NCI-H510A (cell line): ENCODE data around the gene LY86.
A peak's percentile ranks its signal among the peaks of the same experiment; 100 is the strongest.
"Not testable (repeated sequence)": the region's sequence is repeated elsewhere in the genome, so short reads cannot be mapped to it uniquely, and the experiment has no call there.

Source experiments
- DNase-seq: peaks from one replicate; lab custom pipeline; 2025; lab: John Stamatoyannopoulos, UW

LY86 gene

GRCh38 chr6:6654599-6655575 lies 66.4 kb downstream of the LY86 start:
- DNase-seq = no peak

GRCh38 chr6:6655805-6656251 lies 67.3 kb downstream of the LY86 start:
- no peak for DNase-seq

- DNase-seq = no peak
These were observed 67.8 kb downstream of the LY86 start for GRCh38 chr6:6656287-6656686.

GRCh38 chr6:6657085-6657819 lies 68.7 kb downstream of the LY86 start:
- no peak for DNase-seq

DNA sequence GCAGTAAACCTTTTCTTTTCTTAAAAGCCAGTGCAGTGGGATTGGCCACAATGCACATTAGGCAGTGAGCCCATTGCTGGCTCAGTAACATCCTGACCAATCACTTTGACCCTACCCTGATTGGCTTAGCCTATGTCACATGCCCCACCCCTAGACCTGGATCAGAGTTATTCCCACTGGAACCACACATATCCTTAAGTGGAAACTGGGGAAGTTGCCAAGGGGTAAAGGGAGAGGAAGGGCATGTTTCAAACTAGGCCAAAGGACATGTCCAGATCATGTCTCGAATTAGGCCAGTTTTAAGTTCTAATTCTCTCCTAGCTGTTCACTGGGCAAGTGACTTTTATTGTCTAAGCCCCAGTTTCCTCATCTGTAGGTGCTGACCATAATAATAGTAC lies 69.3 kb downstream of the LY86 start:
- DNase-seq = no peak

DNA sequence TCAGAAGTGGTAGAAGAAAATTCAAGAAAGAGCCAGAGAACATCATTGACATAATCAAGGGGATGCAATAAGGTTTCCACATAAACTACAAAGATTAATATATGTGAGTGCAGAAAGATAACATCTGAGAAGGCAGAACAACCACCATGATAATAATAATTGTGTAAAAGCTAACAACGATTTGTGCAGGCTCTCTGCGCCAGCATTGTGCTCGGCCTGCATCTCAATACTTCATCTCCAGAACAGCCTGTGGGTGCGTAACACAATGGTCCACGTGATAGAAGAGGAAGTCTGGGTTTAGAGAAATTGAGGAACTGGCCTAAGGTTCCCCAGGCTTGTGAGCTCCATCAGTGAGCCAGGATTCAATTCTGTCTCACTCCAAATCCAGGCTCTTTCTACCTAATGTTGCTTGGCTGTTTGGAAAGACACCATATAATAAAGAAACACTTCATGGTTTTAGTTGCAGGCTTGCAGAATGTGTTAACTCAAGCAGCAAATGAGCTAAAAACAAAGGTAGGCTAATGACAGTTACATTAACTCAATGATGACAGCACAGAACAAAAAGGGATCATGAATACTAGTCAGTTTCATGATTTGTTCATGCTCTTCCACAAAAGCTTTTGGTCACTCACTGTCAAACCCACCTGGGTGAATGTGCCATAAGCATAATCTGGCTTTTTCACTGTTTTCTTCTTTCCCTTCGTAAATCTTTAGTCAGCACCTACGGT lies 71.2 kb downstream of the LY86 start:
- no peak for DNase-seq

DNA sequence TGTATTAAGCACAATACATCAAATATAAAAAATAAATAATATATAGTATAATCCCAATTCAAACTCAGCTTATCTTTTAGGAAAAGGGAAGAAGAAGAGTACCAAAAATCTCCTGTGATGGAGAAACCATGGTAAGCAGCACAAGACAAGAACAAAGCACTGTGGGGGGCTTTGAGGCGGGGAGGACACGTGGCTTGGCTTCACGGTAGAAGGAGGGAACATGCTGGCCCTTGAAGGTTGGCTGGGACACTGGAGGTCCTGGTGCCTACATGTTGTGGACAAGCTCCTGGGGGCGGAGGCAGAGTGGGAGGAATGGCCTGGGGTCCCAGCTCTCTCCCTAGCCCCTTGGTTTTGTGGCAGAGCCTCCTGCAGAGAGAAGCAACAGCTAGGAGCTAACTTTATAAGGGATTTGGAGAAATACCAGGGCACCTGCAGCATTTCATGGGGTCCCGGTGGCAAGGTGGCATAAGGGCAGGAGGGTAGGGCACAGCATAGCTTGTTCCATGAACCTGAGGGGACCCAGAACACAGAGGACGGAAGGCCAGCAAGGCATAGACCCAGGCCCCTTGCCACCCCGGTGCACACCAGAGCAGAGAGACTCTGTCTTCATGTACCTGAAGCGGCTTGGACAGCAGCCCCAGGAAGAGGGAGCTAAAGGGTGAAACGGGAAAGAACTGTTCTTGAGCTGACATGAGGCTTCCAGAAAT lies 72.0 kb downstream of the LY86 start:
- DNase-seq = no peak

GRCh38 chr6:6661191-6661590 lies 72.7 kb downstream of the LY86 start:
- no peak for DNase-seq

DNA sequence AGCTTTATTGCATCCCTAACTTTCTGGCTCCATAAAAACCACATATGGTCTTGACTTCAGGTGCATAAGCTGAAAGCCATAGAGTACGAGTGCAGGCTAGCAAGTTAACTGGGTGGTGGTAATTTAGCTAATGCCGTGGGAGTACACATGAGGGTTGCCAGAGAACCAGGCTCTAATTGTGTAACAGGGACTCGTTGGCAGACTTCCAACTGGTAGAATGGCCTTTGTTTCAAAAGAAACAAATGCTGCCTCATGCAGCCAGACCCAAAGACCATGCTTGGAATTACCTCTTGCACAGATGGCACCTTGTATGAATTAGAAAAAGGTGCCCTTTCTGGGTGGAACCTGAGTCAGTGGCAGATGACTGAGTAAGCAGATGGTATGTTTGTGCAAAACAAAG lies 73.2 kb downstream of the LY86 start:
- peak; percentile 8 for DNase-seq

DNA sequence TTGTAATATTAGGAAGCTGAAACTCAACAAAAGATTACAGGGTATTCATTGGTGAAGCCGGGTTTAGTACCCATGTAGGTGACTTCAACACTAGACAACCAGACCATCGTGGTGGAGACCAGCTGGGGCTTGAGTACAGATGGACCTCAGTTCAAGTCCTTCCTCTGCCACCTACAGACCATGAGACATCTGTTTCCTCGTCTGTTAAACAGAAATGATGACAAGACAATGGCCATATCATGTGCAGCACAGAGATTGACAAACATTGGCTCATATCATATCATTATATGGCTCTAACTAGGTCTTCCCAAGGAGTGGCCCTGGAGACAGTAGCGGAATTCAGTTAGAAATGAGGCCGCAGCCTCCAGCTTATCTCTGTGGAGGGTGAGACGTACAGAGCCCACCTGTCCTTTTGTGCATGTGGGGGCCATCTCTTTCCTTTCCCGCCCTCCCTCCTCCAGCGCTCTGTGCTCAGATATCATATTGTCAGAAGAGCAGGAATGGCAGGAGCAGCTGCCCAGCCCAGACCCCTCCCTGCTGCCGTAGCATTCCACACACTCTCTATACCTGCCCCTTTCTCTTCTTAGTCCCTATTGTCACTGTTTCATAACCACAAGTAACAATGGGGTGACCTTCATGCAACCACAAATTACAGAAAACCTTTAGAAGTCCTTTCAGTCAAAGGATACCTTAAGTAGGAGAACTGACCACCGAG lies 75.1 kb downstream of the LY86 start:
- no peak for DNase-seq

DNA sequence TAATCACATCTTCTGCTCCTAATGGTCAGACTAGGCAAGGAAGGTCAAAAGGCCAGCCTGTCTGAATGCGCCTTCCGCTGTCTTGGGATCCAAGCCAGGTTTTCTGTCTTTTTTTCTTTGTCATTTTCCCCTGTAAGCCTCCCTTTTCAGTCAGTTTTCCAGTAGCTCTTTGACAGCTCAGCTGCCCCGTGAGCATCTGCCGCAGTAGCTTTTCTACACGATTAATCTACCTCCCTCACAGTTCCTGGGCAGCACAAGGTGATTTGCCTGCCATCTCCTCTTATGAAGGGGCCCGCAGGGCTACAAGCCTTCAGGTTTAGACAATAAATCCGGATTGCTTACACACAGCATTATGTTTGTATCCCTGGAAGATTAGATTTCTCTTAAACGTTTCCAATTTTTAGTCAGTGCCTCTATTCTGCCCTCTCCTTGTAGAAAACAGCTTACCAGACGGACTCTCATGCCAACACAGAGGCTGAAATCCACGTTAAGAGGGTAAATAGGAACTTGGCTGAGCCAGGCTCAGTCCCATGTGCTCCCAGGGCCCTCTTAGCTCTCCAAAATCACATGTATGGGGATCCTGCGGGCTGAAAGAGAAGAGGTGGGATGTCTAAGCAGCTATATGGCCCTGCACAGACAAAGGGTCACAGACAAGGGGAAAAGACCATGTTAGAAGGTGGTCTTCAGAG lies 77.2 kb downstream of the LY86 start:
- DNase-seq = no peak

DNA sequence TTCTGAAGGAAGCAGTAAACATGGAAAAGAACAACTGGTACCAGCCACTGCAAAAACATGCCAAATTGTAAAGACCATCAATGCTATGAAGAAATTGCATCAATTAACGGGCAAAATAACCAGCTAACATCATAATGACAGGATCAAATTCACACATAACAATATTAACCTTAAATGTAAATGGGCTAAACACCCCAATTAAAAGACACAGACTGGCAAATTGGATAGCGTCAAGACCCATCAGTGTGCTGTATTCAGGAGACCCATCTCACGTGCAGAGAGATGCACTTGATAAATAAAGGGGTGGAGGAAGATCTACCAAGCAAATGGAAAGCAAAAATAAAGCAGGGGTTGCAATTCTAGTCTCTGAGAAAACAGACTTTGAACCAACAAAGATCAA lies 81.6 kb downstream of the LY86 start:
- not testable (repeated sequence) for DNase-seq

DNA sequence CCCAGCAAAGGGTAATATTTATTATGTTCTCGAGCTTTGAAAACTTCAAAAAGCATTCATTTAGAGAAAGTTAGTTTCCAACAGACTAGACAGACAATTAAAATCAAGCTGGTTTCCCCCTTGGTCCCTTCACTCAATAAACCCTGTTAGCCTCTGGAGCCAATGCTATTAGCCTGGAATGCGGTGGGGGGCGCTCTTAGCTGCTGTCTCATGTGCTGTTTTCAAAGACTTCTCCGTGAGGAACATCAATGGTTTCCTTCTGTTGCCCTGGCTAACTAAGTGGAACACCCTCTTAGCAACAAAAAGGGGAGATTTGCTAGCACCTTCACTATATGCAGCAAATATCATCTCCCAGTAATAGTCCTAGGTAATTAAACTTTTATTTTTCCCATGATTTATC lies 86.4 kb downstream of the LY86 start:
- DNase-seq = no peak

- no peak for DNase-seq
These were observed 88.5 kb downstream of the LY86 start for GRCh38 chr6:6676910-6677441.

- DNase-seq = no peak
These were observed 89.7 kb downstream of the LY86 start for GRCh38 chr6:6678185-6678671.

DNA sequence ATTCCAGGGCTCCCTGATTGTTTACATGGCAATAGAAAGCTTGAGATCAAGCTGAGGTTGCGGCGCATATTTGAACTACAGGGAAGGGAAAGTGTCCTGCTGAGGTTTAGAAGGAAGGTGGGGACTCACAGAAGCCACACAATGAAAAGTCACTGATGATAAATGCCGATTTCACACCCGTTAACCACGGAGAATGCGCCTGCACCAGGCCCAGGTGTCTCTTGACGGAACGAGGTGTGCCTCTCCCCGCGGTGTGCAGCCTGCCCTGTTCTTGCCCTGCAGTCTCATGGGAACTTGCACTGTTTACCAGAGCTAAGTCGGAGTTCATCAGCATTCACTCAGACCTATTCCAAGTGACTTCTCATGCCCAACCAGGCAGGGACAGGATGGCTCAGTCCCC lies 90.3 kb downstream of the LY86 start:
- DNase-seq = no peak

GRCh38 chr6:6679633-6680032 lies 91.1 kb downstream of the LY86 start:
- DNase-seq = no peak

DNA sequence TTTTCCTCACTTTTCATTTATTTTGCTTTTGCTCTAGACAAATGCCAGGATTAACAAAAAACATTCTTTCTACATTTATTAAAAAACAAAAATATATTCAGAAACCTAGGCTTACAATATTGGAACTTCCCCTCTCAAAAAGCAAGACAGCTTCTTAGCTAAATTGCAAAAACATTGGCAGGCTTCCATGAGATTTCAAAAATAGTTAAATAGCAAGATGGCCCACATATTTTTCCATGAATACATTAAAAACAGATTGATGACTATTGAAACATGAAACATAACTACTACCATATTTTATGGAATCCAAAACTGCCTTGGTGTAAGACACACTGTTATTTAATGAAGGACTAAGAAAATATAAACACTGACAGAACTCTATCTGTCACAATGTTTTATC lies 92.0 kb downstream of the LY86 start:
- no peak for DNase-seq

- DNase-seq = no peak
These were observed 92.7 kb downstream of the LY86 start for GRCh38 chr6:6681075-6681849.
